ENCODE measurements around the gene PPIE. TPM values are rescaled to one million over a fixed set of nuclear protein-coding genes. Genes with fewer than 3 reads are reported as not detected.

Gene PPIE
- total and polyA plus RNA-seq, 8 donors, result 34.2 to 74.9 (median 68.0) TPM

DNA sequence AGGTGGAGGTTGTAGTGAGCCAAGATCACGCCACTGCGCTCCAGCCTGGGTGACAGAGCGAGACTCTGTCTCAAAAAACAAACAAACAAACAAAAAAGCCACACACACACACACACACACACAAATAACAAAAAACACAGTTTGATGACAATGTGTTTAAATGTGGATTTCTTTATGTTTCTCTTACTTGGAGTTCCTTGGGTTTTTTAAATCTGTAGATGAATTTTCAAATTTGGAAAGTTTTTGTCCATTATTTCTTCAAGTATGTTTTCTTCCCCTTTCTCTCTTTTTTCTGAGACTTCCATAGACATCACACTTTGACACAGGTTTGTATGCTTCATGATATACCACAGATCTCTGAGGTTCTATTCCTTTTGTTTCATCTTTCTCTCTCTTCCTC is 12.1 kb upstream of the PPIE start:
- intact Hi-C loops (cut with DNase I), result no loop called here
- Histone ChIP-seq H3K9me3 (no peaks in the 10 kb centered on the region), H3K4me1 (no peaks in the 10 kb centered on the region), H3K27me3 (peaks cover 26 to 63% of the 10 kb centered on the region in 2 donors), H3K27ac (no peak overlapping the region), H3K4me3 (no peak overlapping the region), H3K36me3 (no peaks in the 10 kb centered on the region)
- no peak for DNase-seq
- TF ChIP-seq, protein P1, sequence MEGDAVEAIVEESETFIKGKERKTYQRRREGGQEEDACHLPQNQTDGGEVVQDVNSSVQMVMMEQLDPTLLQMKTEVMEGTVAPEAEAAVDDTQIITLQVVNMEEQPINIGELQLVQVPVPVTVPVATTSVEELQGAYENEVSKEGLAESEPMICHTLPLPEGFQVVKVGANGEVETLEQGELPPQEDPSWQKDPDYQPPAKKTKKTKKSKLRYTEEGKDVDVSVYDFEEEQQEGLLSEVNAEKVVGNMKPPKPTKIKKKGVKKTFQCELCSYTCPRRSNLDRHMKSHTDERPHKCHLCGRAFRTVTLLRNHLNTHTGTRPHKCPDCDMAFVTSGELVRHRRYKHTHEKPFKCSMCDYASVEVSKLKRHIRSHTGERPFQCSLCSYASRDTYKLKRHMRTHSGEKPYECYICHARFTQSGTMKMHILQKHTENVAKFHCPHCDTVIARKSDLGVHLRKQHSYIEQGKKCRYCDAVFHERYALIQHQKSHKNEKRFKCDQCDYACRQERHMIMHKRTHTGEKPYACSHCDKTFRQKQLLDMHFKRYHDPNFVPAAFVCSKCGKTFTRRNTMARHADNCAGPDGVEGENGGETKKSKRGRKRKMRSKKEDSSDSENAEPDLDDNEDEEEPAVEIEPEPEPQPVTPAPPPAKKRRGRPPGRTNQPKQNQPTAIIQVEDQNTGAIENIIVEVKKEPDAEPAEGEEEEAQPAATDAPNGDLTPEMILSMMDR (IDR thresholded peaks at IDR 0.05), result no peak
- ATAC-seq, result no peak

DNA sequence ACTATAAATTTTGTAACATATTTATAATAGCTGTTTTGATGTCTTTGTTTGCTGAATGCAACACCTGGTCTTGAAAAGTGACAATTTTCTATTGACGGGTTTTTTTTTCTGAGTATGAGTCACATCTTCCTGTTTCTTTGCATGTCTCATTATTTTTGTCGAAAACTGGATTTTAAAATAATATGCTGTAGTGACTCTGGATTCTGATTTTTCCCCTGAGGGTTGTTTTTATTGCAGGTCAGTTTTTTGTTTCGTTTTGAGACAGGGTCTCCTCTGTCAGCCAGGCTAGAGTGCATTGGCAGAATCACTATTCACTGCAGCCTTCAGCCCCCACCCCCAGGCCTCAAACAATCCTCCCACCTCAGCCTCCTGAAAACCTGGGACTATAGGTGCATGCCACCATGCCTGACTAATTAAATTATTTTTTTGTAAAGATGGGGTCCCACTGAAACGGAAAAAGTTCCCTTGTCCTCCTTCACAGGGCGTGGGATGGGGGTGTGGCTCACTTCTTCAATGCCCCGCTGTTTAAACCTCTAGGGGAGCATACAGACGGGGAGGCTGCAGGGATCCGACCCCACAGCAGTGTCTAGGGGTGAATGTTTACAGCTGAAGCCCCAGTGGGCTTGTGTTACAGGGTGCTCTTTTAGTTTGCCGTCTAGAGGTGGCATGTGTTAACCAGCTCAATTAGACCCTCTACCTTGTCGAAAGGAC is 11.3 kb upstream of the PPIE start:
- Histone ChIP-seq H3K4me1 (no peaks in the 10 kb centered on the region), H3K36me3 (no peaks in the 10 kb centered on the region), H3K9me3 (no peaks in the 10 kb centered on the region), H3K27ac (no peak overlapping the region), H3K4me3 (no peak overlapping the region), H3K27me3 (peaks cover 26 to 68% of the 10 kb centered on the region in 2 donors)
- ATAC-seq, result no peak
- TF ChIP-seq, protein P1 (IDR thresholded peaks at IDR 0.05), result no peak
- intact Hi-C loops (cut with DNase I), result no loop called here
- no peak for DNase-seq

DNA sequence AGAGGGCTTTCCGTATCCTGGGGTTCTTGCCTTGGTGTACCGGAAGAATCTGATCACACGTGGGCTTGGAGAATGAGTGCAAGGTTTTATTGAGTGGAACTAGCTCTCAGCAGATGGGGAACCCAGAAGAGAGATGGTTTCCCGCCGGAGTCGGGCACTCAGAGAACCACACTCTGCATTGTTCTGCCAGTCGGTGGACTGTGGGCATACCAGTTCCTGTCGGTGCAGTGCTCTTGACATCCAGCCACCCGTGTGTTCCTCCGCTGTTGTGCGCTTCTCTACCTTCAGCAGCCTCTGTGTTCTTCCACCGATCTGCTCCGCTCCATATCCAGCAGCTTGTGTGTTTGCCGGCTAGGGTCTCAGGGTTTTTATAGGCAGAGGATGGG is 10.8 kb upstream of the PPIE start:
- TF ChIP-seq, protein P1 (IDR thresholded peaks at IDR 0.05), result no peak
- Histone ChIP-seq H3K27me3 (peaks cover 26 to 71% of the 10 kb centered on the region in 2 donors), H3K36me3 (no peaks in the 10 kb centered on the region), H3K9me3 (no peaks in the 10 kb centered on the region), H3K4me1 (no peaks in the 10 kb centered on the region), H3K27ac (no peak overlapping the region), H3K4me3 (no peak overlapping the region)
- intact Hi-C loops (cut with DNase I), result no loop called here
- no peak for ATAC-seq
- DNase-seq, result no peak

DNA sequence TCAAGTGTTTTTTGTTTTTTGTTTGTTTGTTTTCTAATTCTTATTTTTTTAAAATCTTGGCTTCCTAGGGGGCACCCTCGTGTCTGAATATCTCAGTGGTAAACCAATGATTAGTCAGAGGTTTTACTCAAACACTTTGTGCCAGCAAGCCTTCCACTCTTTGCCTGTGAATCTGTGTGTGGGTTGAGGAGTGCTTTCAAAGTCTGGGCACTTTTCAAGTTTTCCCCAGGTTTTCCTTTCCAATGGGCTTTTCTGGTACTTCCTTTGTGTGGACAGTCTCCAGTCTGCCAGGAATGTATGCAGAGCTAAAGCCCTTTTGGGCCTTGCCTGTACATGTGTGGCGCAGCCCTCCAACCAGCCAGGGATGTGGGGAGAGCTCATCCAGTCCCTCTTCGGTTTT is 9.7 kb upstream of the PPIE start:
- Histone ChIP-seq H3K4me3 (no peak overlapping the region), H3K27me3 (peaks cover 26 to 77% of the 10 kb centered on the region in 2 donors), H3K9me3 (no peaks in the 10 kb centered on the region), H3K27ac (no peak overlapping the region), H3K4me1 (no peaks in the 10 kb centered on the region), H3K36me3 (no peaks in the 10 kb centered on the region)
- TF ChIP-seq, protein P1 (IDR thresholded peaks at IDR 0.05), result no peak
- ATAC-seq (no peak), DNase-seq (no peak)
- intact Hi-C loops (cut with DNase I), result no loop called here

DNA sequence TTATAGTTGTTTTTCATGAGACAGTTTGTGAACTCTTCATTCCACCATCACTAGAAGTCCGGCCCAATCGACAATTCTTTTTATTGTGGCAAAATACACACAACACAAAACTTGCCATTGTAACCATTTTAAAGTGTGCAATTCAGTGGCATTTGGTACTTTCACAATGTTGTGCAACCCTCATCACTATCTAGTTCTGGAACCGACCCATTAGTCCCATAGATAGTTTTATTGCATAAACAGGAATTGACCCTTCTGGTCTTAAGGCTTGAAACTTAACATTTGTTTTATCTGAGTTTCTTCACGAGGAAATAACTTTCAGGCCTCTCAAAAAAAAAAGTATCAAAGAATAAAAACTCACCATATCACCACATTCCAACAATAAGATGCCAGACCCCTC is 8.8 kb upstream of the PPIE start:
- no peaks in the 10 kb centered on the region for H3K4me1 ChIP-seq
- H3K27ac ChIP-seq, result no peak overlapping the region
- no peaks in the 10 kb centered on the region for H3K9me3 ChIP-seq
- intact Hi-C loops (cut with DNase I), result no loop called here
- TF ChIP-seq, protein P1 (IDR thresholded peaks at IDR 0.05), result no peak
- H3K27me3 ChIP-seq, result peaks cover 26 to 77% of the 10 kb centered on the region in 2 donors
- DNase-seq (no peak), ATAC-seq (no peak)
- H3K4me3 ChIP-seq, result no peak overlapping the region
- no peaks in the 10 kb centered on the region for H3K36me3 ChIP-seq
